HEK293T (cell line): Measurements from ENCODE around the gene SPDYE3.
"Not testable (repeated sequence)": the region's sequence is repeated elsewhere in the genome, so short reads cannot be mapped to it uniquely, and the experiment has no call there.

Experiments
- CTCF ChIA-PET: fragments of 350-600 bp; formaldehyde crosslinking; extraction: SDS; loops from one replicate; lab custom pipeline; 2021; ENCODE audit warnings: antibody characterized with exemption, inconsistent platforms; lab: Yijun Ruan, JAX
- POLR2A ChIA-PET: fragments of 350-600 bp; formaldehyde crosslinking; extraction: SDS; loops from one replicate; lab custom pipeline; 2020; ENCODE audit warnings: antibody characterized with exemption, inconsistent platforms; lab: Yijun Ruan, JAX
- DNase-seq: peaks from one replicate; pipeline ENCODE4 v3.0.0; 2012; ENCODE audit warnings: mixed read lengths; ENCODE audit errors: extremely low spot score
- ARNT ChIP-seq: fragments of 450-650 bp; IDR thresholded peaks from 2 replicates; pipeline ENCODE4 v1.6.1; 2017; ENCODE audit warnings: mild to moderate bottlenecking
- BHLHE40 ChIP-seq: fragments of 450-650 bp; IDR thresholded peaks from 2 replicates; pipeline ENCODE4 v1.6.1; 2016; ENCODE audit warnings: mild to moderate bottlenecking, moderate library complexity, borderline replicate concordance
- CTBP1 ChIP-seq: fragments of 450-650 bp; IDR thresholded peaks from 2 replicates; pipeline ENCODE4 v1.6.1; 2016; ENCODE audit warnings: borderline replicate concordance
- ELF4 ChIP-seq: fragments of 450-650 bp; IDR thresholded peaks from 2 replicates; pipeline ENCODE4 v1.6.1; 2017; ENCODE audit warnings: antibody characterized with exemption
- FOXA1 ChIP-seq: fragments of 450-650 bp; IDR thresholded peaks from 2 replicates; pipeline ENCODE4 v1.6.1; 2016; ENCODE audit warnings: mild to moderate bottlenecking
- FOXK2 ChIP-seq: fragments of 450-650 bp; IDR thresholded peaks from 2 replicates; pipeline ENCODE4 v1.6.1; 2016; ENCODE audit warnings: mild to moderate bottlenecking
- FOXM1 ChIP-seq: fragments of 450-650 bp; IDR thresholded peaks from 2 replicates; pipeline ENCODE4 v1.6.1; 2017; ENCODE audit warnings: mild to moderate bottlenecking, borderline replicate concordance
- HDGF ChIP-seq: fragments of 450-650 bp; IDR thresholded peaks from 2 replicates; pipeline ENCODE4 v1.6.1; 2017; ENCODE audit warnings: antibody characterized with exemption, borderline replicate concordance
- L3MBTL2 ChIP-seq: fragments of 450-650 bp; conservative IDR thresholded peaks from 2 replicates; pipeline ENCODE4 v1.6.1; 2016; ENCODE audit warnings: mild to moderate bottlenecking
- LEF1 ChIP-seq: fragments of 450-650 bp; IDR thresholded peaks from 2 replicates; pipeline ENCODE4 v1.6.1; 2017; ENCODE audit warnings: mild to moderate bottlenecking, borderline replicate concordance
- NFRKB ChIP-seq: fragments of 450-650 bp; IDR thresholded peaks from 2 replicates; pipeline ENCODE4 v1.6.1; 2016; ENCODE audit warnings: mild to moderate bottlenecking, moderate library complexity
- SP1 ChIP-seq: fragments of 450-650 bp; IDR thresholded peaks from 2 replicates; pipeline ENCODE4 v1.6.1; 2017
- SUZ12 ChIP-seq: fragments of 450-650 bp; IDR thresholded peaks from 2 replicates; pipeline ENCODE4 v1.6.1; 2016; ENCODE audit warnings: mild to moderate bottlenecking
- TARDBP ChIP-seq: fragments of 450-650 bp; IDR thresholded peaks from 2 replicates; pipeline ENCODE4 v1.6.1; 2016
- ZNF384 ChIP-seq: fragments of 450-650 bp; IDR thresholded peaks from 2 replicates; pipeline ENCODE4 v1.6.1; 2016
- TF ChIP-seq, protein P1 (sequence below): fragments of 450-650 bp; IDR thresholded peaks from 2 replicates; pipeline ENCODE4 v1.6.1; 2016

Gene SPDYE3

DNA sequence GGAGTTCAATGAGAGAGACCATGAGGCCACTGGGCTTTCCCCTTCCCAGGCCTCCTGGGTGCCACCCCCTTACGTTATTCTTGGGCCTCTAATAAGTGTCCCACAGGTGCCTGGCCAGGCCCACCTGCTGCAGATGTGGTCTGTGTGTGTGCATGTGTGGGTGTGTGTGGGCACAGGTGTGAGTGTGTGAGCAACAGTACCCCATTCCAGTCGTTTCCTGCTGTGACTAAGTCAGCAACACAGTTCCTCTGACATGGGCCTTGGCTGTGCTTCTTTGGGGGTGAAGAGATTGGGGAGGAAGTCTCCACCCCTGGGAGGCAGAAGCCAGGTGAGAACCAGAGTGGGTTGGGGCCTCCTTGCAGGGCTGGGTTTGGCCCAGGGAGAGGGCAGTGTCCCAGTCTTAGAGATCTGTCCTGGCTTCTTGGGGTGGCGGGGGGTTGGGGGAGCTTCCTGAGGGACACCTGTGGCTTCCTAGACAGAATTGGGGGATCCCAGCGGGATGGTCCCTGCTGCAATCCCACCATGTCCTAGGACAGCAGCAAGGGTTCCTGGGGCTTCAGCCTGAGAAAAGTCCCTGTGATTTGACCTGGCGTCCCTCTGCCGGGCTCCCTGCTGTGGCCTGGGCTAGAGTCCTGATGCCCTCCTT is 46.3 kb downstream of the SPDYE3 start:
- TF ChIP-seq LEF1: no peak
- TF ChIP-seq L3MBTL2: no peak
- TF ChIP-seq FOXA1: no peak
- TF ChIP-seq, protein P1, sequence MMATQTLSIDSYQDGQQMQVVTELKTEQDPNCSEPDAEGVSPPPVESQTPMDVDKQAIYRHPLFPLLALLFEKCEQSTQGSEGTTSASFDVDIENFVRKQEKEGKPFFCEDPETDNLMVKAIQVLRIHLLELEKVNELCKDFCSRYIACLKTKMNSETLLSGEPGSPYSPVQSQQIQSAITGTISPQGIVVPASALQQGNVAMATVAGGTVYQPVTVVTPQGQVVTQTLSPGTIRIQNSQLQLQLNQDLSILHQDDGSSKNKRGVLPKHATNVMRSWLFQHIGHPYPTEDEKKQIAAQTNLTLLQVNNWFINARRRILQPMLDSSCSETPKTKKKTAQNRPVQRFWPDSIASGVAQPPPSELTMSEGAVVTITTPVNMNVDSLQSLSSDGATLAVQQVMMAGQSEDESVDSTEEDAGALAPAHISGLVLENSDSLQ: no peak
- ChIA-PET CTCF (no interaction called here), POLR2A (no interaction called here)
- no peak for DNase-seq

GRCh38 chr7:100356416-100357068 is 49.0 kb downstream of the SPDYE3 start:
- no peak for DNase-seq
- TF ChIP-seq CTBP1 (no peak), L3MBTL2 (no peak)
- ChIA-PET CTCF (no interaction called here), POLR2A (no interaction called here)

GRCh38 chr7:100357131-100357561 is 49.6 kb downstream of the SPDYE3 start:
- DNase-seq: no peak
- TF ChIP-seq NFRKB (no peak), SUZ12 (no peak), ZNF384 (no peak)
- ChIA-PET POLR2A (no interaction called here), CTCF (no interaction called here)

GRCh38 chr7:100358027-100358856 is 50.7 kb downstream of the SPDYE3 start, which contains the start of gene PILRB:
Gene PILRB (plus strand): TSS chr7:100358117. CDS start chr7:100358303, 186 bp downstream.
- ChIA-PET CTCF (no interaction called here), POLR2A (no interaction called here)
- DNase-seq: no peak
- TF ChIP-seq HDGF: no peak
- TF ChIP-seq FOXK2: no peak
- TF ChIP-seq FOXA1: no peak
- no peak for TF ChIP-seq TARDBP
- TF ChIP-seq NFRKB: no peak
- no peak for TF ChIP-seq BHLHE40
- TF ChIP-seq LEF1: no peak
- no peak for TF ChIP-seq L3MBTL2
- no peak for TF ChIP-seq ARNT

DNA sequence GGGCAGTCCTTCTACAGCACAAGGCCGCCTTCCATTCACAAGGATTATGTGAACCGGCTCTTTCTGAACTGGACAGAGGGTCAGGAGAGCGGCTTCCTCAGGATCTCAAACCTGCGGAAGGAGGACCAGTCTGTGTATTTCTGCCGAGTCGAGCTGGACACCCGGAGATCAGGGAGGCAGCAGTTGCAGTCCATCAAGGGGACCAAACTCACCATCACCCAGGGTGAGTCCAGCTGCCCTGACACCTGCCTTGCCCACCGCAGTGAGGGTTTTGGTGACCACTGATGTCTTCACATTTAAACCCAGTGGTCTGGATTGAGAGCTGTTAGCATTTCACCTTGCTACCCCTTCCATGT is 51.3 kb downstream of the SPDYE3 start:
- TF ChIP-seq SUZ12 (no peak), FOXK2 (no peak), TARDBP (no peak), CTBP1 (no peak), FOXM1 (no peak), HDGF (no peak), ZNF384 (no peak), NFRKB (no peak), L3MBTL2 (no peak), ELF4 (no peak), FOXA1 (no peak), ARNT (no peak), SP1 (no peak), LEF1 (no peak), BHLHE40 (no peak)
- TF ChIP-seq, protein P1: no peak
- POLR2A ChIA-PET: no interaction called here
- CTCF ChIA-PET: no interaction called here
- no peak for DNase-seq

DNA sequence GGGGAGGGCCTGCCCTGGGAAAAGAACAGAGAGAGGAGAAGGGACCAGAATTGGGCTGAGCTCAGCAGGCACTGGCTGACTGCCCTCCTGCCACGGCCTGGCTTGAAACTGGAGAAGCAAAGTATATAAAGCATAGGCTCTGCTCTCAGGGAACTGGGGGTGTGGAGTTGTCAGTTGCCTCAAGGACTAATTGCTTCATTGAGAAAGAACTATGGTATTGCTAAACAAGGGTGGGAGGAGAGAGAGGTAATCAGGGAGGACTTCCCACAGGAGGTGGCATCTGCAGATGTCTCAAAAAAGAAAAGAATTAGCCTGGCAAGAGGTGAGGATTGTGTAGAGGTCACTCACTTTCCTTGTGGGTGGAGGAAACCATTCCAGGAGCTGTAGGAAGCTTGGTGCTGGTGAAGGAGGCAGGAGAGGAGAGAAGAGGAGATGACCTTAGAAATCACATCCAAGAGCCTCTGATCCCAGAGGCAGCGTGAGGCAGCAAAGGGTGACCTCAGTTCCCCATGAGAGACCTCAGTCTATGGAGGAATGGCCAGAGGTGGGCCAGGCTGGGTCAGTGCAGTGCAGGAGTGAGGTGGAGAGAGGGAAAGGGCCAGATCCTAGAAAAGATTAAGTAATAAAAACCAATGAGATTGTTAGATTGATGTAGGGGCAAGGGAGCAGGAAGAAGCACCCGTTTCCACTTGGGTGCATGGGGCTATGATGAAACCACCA is 52.8 kb downstream of the SPDYE3 start:
- TF ChIP-seq SUZ12 (no peak), BHLHE40 (no peak), FOXK2 (no peak), L3MBTL2 (no peak), NFRKB (no peak)
- ChIA-PET CTCF (no interaction called here), POLR2A (no interaction called here)
- no peak for DNase-seq

DNA sequence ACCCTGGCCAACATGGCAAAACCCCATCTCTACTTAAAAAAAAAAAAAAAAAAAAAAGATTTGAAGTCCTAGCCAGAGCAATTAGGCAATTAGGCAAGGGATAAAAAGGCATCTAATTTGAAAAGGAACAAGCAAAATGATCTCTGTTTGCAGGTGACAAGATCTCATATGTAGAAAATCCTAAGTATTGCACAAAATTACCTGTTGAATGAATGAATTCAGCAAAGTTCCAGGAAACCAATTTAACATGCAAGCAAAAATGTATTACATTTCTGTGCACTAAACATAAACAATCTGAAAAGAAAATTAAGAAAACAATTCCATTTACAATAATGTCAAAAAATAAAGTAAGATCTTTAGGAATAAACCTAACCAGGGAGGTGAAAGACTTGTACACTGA is 55.6 kb downstream of the SPDYE3 start:
- POLR2A ChIA-PET: no interaction called here
- CTCF ChIA-PET: no interaction called here
- TF ChIP-seq FOXK2: no peak
- no peak for DNase-seq

DNA sequence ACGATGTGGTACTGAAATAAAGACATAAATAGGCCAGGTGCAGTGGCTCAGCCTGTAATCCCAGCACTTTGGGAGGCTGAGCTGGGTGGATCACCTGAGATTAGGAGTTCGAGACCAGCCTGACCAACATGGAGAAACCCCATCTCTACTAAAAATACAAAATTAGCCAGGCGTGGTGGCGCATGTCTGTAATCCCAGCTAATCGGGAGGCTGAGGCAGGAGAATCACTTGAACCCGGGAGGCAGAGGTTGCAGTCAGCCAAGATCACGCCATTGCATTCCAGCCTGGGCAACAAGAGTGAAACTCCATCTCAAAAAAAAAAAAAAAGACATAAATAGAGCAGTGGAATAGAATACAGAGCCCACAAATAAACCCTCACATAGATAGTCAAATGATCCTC is 56.3 kb downstream of the SPDYE3 start:
- CTCF ChIA-PET, DNase-seq, POLR2A ChIA-PET: not testable (repeated sequence)
